Activated gamma-delta T cell treated with Interleukin-2 at 50 U/mL for 16 hours (primary cell): ENCODE results near the gene FOSL1.
A peak's percentile ranks its signal among the peaks of the same experiment; 100 is the strongest.

ENCODE experiments used
- DNase-seq: peaks from one replicate; pipeline ENCODE4 v3.0.0-alpha.2; 2020

Gene FOSL1

DNA sequence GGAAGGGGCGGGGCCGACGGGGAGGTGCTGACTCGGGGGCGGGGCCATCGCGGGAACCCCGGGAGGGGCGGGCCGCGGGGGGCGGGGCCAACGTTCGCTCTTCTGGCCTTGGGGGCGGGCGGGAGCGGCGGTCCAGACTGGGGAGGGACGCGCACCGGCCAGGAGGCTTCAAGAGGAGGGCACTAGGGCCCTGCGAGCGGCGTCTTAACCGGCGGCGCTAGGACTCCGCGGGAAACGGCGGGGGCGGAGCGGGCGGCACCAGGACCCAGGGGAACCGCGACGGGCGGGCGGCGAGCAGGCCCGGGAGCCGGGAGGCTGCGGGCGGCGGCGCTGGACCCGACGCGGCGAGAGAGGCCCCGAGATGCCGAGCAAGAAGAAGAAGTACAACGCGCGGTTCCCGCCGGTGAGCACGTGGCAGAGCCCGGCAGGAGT, 19.0 kb upstream of the FOSL1 start, which contains the start of gene DRAP1:
Gene DRAP1 (plus strand): TSS at position 286 of the 432 bp plus-strand sequence. CDS start 76 bp downstream, at position 362.
- DNase-seq: peak; percentile 99

DNA sequence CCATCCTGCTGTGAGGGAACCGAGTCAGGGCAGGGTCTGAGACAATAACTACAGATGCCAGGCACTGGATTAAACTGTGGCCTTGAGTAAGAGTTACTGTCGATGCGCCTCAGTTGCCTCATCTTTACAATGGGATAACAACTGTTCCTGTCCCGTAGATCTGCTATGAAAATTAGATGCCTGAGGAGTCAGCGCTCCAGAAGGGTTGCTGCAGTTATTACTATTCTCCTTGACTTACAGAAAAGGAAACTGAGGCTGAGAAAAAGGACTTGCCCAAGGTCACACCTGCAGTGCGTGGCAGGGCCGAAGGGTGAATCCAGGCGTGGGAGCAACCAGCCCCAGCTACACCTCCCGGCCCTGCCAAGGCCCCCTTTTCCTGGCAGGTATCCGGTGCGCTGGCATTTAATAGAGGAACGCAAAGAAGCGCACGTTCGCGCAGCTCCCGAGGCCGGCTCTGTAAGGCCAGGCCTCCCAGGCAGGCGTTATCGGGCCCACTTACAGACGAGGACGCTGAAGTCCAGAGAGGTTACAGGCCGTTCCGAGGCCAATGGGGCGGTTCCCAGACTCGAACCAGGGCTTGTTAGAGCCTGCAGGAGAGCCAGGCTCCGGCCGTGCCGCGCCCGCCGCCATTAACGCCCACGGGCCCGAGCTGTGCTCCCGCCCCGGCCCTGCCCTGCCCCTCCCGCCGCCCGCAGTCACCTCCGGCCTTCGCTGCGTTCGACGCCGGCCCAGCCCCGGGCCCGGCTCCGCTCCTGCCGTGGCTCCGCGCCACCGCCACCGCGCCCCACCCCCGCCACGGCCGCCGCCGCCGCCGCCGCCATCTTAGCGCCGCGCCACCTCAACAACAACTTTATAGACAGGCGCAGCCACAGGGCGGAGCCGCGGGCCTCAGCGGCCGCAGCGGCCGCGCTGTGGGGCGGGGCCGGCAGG, 18.3 kb upstream of the FOSL1 start, which contains the start of gene C11orf68:
Gene C11orf68 (minus strand): TSS at position 852 of the 930 bp plus-strand sequence. CDS start 31 bp downstream, at position 821.
- DNase-seq: no peak

DNA sequence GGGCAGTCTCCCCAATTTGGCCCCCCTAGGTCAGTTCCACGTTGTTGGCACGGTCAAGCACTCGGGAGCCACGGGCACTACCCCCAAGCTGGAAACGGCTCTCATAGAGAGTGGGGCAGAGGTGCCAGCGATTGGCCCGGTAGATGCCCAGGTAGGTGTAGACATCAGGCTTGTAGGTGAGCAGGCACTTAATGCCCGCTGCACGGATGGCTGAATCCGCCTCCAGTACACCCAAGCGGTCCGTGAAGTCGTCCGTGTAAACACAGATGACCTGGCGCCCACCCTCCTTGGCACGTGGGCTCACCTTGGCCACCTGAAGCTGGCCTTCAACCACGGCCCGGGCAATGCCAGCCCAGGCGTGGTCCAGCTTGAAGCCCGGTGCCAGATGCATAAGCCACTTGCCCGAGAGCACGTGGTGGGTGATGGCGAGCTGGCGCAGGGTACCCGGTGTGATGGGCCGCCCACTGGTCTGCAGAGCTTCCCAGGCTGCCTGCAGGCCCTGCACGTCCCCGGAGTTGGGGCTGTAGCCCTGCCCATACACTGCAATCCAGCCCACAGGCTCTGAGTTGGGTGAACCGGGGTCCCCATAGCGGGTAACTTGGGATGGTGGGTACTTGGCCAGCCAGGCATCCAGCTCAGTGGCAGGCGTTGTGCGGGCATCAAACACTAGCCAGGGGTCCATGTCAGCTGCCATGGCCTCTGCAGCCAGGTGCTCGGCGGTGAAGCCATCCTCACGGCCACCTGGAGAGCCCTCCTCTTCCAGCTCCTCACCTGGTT, 17.4 kb upstream of the FOSL1 start:
- DNase-seq: no peak

DNA sequence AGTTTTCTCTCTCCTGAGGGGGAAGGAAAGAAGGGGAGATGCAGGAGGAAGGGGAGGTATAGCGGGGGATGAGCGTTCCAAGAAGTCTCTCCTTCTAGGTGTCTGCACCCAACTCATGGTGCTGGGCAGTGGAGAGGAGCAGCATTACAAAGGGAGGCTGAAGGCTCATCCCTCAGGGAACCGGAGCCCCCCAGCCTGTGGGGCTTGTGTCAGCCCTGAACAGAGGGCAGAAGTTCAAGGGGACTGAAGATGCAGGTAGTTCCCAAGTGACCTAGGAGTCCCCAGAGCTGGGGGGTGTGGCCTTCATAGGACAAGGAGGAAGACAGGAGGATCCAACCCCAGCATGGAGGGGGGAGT, 16.9 kb upstream of the FOSL1 start:
- no peak for DNase-seq

DNA sequence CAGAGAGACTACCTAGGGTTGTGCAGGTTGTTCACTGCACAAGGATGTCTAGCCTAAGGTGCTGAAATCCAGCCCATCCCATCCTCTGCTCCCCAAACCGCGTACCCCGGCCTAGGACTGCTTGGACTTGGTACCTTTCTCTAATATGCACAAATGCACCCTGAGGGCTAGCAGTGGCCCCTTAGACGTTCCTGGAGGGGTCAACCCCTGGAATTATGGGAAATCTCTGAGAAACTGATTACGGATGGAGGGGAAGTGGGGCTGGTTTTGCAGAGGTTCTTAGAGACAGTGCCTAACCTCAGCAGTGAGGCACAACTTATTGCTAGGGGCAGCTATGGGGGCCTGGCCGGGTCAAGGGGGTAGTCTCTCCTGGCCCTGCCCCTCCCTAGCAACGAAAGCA, 16.2 kb upstream of the FOSL1 start:
- no peak for DNase-seq

DNA sequence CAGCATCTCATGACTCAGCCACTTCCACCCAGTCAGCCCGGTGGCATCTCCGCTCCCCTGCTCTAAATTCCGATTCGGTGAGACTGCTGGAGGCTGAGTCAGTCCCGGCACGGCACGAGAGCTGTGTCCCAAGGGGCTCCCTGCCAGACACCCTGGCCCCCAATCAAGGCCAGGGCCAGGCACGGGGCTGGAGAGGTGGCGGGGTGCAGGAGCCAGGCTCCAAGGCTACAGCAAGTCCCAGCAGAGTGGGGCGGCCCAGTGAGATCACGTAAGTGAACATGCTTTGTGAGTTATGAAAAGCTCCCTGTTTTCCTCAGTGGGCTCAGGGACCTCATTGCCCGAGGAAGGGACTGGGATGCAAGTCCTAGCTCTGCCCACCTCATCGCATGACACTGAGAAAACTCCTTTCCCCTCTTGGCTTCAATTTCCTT, 15.6 kb upstream of the FOSL1 start:
- DNase-seq: no peak

DNA sequence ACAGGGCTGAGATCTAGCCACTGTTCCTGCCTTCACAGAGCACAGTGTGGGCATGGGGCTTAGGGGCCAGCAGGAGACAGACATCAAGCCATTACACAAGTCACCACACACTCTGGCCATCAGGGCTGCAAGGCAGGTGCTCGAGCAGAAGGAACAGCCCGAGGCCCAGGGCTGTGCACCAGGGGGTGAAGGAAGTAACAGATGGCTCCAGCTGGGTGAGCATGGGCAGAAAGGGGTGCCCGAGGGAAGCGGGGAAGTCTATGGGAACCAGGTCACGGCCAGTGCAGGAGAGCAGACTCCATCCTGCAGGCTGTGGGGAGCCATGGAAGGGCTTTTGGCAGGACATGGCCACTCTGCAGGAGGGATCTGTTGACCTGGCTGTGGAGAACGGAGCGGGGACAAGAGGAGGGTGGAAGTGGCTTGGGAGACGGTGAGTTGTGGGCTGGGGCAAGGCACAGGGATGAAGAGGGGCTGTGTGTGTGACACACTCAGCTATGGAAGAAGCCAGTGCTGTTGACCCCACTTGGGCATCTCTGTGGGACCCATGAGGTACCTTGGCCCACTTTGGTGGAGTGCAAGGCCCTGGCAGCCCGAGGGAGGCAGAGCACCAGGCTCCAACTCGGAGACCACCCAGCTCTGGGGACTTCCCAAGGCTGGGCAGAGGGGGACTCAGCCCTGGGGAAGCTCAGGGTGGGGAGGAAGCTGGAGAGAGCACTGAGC, 15.1 kb upstream of the FOSL1 start:
- no peak for DNase-seq

DNA sequence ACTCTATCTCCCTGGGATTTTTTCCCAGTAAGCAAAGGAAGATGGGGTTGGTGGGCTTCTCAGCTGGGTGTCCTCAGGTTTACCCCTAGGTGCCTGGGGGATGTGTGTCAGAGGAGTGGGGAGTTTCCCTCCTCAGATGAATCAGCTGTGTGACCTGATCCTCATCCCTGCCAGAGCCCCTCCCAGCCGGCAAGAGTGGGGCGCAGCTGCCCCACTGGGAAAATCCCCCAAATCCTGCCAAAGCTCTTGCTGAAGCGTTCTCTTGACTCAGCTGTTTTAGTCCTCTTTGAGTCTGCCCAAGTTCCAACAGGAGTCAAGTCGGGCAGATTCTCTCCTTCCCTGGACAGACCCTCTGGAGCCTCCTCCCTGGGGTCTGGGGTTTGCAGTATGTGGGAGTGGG, 12.7 kb upstream of the FOSL1 start:
- DNase-seq: no peak

DNA sequence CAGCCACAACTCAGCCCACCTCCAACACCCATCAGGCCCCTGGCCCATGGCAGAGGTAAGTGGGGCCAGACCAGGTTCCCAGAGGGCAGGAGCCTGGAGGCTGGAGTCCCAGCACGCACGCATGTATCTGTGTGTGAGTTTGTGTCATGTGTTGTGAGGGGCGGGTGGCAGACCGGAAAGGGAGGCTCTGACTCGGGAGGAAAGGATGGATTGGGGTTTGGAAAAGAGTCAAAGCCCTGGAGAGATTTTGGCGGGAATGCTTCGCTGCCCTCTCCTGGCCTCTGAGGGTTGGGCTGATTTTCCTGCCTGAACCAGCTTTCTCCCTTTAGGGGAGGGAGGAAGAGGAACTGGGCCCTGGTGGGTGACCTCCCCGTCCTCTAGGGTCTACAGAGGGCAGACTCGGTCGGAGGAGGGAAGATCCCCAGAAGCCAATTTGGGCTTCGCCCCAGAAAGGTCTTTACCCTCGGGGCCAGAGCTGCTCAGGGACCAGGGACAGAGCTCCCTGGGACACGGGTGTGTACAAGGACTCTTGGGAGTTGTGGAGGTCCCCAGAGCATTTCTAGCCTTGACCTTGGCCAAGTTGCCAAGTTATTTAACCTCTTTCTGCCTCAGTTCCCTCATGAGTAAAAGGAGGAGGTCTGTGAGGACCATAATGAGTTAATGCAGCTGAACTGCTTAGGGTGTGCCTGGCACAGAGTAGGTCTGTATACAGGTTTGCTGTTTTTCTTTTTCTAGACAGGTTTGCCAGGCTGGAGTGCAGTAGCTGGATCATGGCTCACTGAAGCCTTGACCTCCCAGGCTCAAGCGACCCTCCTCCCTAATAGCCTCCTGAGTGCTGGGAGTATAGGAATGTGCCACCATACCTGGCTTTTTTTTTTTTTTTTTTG, 11.7 kb upstream of the FOSL1 start:
- no peak for DNase-seq

DNA sequence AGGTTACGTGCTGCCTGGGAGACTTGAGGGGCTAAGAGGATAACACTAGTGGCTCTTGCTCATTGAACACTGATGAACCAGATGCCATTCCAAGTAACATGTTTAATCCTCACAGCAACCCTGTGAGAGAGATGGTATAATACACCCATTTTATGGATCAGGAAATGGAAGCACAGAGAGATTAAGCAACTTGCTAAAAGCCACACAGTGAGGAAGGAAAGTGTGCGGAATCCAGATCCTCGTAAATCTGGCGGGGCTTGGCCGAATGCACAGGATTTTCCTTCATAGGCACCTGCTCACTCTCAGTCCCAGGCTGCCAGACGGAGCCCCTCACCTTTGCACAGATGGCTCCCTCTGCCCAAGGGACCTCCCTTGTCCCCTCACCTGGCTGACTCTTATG, 7.7 kb upstream of the FOSL1 start:
- no peak for DNase-seq

DNA sequence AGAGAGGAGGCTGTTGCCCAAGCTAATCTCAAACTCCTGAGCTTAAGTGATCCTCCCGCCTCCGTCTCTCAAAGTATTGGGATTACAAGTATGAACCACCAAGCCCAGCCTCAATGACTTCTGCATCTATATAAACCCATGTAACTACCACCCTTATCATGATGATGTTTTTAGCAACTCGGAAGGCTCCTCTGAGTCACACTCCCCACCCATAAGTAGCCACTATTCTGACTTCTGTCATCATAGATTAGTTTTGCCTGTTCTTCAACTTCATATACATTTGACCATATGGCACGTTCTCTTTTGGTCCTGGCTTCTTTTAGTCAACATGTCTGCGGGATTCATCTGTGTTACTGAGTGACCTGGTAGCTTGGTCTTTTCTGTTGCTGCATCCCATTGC, 6.4 kb upstream of the FOSL1 start:
- DNase-seq: no peak

DNA sequence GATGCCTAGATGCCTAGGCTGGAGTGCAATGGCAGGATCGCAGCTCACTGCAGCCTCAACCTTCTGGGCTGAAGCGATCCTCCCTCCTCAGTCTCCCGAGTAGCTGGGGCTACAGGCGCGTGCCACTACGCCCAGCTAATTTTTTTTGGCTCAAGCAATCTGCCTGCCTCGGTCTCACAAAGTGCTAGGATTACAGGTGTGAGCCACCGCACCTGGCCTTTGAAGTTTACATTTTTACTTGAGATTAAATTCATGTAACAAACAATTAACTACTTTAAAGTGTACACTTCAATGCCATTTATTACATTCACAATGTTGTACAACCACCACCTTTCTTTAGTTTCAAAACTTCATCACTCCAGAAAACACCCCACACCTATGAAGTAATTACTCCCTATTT, 3.5 kb upstream of the FOSL1 start:
- DNase-seq: no peak

DNA sequence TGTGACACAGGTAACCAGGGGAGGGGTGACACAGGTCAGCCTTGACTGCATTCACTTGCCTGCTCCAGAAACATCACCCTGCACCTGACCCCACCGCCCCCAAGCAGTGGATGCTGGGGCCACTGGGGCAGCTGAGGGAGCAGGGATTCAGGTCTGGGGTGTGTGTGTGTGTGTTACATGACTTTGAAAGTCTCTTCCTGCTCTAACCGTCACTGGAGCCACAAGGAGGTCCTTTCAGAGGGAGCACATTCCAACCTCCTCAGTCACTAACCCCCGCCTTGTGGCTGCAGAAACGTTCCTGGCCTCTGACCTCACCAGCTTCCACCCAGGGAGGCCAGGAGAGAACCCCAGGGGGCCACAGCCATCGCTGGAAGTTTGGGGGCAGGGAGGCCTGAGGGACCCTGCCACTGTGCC, 2.9 kb upstream of the FOSL1 start:
- no peak for DNase-seq

DNA sequence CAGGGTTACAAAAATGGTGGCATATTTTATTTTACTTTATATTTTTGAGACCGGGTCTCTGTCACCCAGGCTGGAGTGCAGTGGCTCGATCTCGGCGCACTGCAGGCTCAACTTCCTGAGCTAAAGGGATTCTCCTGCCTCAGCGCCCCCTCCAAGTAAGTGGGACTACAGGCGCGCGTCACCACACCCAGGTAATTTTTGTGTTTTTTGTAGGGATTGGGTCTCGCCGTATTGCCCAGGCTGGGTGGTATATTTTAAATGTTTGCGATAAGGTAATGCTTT, 652 bp upstream of the FOSL1 start:
- DNase-seq: no peak

DNA sequence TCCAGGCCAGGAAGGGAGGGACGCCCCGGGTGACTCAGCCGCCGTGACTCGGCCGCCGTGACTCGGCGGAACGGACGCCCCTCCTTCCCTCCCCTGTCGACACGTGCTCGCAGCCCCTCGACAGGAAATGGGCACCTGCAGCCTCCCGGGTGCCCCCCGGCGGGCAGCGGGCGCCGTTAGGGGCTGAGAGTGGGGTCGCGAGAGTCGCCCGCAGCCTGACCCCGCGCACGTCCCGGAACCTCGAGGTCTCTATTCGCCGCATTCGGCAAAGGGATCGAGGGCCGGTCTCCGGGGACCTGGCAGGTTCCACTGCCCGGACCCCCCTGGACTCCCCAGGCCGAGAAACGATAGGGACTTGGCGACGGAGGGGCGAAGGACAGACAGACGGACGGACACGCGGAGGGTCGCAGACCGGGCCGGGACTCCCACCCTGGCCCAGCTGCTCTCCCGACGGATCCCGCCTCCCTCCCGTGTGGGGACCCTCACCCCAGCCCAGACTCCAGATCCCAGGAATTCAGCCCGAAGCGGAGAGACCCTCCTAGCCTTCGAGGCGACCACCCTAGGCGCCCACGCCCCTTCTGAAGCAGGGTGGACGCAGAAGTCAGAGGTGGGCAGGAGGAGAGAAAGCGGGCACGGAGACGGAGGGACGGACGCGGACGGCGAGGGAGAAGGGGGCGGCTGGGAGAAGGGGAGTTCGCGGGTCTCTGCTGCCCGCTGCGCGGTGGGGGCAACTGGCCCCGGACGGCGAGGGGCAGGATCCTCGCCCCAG, 648 bp downstream of the FOSL1 start:
- DNase-seq: peak; percentile 59

DNA sequence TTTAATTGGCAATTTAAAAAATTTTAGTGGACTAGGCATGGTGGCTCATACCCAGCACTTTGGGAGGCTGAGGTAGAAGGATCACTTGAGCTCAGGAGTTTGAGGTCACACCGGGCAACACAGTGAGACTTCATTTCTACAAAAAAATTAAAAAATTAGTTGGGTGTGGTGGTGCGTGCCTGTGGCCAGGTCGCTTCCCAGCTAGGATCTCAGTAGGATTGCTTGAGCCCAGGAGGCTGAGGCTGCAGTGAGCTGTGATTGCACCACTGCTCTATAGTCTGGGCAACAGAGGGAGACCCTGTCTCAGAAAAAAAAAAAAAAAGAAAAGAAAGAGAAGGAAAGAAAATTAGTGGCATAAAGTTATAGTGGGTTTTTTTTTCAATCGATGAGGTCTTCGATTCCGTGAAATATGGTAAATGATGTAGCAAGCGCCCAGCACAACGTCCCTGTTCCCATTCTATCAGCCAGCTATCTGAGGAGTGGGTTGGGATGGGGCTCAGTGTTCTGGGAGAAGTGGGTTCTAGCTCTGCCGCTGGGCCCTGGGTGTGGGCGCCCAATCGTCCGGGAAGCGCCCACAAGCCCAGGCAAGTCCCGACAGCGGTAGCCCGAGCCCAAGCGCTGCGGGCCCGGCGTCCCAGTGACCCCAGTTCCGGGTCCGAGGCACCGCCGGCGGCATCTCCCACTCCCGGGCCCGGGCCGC, 1.4 kb downstream of the FOSL1 start:
- DNase-seq: no peak

DNA sequence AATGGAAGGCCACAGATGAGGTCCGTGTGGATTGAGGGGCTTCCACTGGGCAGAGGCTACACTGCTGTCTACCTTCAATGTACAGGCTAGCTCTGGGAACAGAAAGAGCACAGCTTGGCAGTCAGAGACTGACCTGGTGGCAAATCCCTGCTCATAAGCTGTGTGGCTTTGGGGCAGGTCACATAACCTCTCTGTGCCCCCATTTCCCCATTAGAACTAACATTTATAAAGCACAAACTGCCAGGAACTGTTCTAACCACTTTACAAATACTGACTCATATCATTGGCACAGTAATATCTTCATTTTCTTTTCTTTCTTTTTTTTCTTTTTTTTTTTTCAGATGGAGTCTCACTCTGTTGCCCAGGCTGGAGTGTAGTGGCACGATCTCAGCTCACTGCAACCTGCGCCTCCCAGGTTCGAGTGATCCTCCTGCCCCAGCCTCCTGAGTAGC, 3.1 kb downstream of the FOSL1 start:
- DNase-seq: no peak

DNA sequence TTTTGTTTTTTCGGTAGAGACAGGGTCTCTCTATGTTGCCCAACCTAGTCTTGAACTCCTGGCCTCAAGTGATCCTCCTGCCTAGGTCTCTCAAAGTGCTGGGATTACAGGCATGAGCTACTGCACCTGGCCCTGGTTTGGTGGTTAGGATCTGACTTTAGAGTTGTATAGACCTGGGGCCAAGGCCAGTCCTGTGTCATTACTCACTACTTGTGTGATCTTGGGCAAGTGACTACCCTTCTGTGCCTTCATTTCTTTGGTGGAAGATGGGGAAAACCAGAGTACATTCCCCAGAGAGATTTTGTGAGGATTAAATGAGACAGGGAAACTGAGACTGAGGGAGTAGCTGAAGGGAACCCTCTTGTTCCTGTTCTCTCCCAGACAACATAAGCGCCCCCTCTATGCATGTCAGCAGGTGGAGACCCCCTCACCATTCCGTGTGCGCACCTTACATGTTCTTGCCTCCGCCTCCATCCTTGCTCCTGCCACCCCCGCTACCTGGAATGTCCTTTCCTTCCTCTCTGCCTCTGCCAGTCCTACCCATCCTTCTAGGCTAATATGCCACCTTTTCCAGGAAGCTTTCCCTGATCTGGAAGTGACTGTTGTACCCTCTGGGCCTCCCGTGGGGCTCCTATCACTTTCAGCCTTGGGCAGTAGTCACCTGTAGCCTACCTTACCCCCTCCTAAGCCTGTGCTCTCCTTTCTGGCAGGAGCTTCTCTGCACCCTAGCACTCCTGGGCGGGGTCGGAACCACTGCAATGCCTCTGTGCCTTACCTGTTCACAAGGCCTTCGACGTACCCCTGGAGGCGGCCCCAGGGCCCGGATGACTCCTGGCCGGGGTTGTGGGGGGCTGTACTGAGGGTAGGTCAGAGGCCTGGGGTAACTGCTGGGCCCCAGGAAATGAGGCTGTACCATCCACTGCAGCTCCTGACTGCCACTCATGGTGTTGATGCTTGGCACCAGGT, 3.9 kb downstream of the FOSL1 start:
- DNase-seq: no peak

DNA sequence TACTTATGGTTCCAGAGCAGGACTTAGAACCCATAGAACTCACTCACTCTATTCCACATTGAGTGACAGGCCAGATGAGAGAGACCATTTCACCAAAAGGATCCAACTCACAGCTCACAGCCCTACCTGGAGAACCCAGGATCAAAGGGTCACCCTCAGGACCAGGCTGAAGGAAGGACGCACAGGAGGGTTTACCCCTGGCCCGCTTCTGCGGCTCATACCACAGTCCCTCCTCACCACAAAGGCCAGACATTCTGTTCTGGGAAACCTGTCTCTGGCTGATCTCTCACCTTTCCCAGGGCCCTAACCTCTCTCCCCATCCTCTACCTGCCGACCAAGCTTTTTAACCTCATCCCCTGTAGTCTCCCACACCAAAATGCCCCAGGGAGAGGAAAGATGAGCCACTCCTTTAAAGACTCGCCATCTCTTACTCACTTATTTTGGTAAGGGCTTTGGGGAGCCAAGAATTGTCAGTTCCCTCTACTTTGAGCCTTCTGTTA, 4.7 kb downstream of the FOSL1 start:
- no peak for DNase-seq
